GM13976 (cell line): ENCODE results near the gene MRGPRF.

Experiments used
- DNase-seq: peaks from one replicate; pipeline ENCODE4 v3.0.0; 2012; ENCODE audit warnings: low spot score
- in situ Hi-C: fragments of 300-500 bp; cut with MboI; formaldehyde crosslinking; loops from one replicate; pipeline ENCODE4 v1.12.0; 2022; ENCODE audit warnings: low sequenced_read_pairs, mixed read lengths, inconsistent platforms; ENCODE audit not compliant: unreplicated experiment
- TF ChIP-seq, protein P1 (sequence below): IDR thresholded peaks from 2 replicates; pipeline ENCODE4 v1.5.1; 2012; ENCODE audit warnings: borderline replicate concordance, mild to moderate bottlenecking; ENCODE audit not compliant: insufficient read depth; ENCODE audit errors: extremely low read depth, missing control alignments, control extremely low read depth

MRGPRF gene

GRCh38 chr11:69049490-69049867 lies 36.4 kb upstream of the MRGPRF start:
- TF ChIP-seq, protein P1, sequence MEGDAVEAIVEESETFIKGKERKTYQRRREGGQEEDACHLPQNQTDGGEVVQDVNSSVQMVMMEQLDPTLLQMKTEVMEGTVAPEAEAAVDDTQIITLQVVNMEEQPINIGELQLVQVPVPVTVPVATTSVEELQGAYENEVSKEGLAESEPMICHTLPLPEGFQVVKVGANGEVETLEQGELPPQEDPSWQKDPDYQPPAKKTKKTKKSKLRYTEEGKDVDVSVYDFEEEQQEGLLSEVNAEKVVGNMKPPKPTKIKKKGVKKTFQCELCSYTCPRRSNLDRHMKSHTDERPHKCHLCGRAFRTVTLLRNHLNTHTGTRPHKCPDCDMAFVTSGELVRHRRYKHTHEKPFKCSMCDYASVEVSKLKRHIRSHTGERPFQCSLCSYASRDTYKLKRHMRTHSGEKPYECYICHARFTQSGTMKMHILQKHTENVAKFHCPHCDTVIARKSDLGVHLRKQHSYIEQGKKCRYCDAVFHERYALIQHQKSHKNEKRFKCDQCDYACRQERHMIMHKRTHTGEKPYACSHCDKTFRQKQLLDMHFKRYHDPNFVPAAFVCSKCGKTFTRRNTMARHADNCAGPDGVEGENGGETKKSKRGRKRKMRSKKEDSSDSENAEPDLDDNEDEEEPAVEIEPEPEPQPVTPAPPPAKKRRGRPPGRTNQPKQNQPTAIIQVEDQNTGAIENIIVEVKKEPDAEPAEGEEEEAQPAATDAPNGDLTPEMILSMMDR = no peak
- in situ Hi-C loops = no loop called here
- no peak for DNase-seq

- in situ Hi-C loops = no loop called here
- TF ChIP-seq, protein P1 = no peak
- peak; percentile 99 for DNase-seq
Measured at GRCh38 chr11:69048694-69049489, 35.8 kb upstream of the MRGPRF start, which contains the start of gene TPCN2. TPCN2 (plus strand) TSS chr11:69048932; CDS start chr11:69048998, 66 bp downstream.

DNA sequence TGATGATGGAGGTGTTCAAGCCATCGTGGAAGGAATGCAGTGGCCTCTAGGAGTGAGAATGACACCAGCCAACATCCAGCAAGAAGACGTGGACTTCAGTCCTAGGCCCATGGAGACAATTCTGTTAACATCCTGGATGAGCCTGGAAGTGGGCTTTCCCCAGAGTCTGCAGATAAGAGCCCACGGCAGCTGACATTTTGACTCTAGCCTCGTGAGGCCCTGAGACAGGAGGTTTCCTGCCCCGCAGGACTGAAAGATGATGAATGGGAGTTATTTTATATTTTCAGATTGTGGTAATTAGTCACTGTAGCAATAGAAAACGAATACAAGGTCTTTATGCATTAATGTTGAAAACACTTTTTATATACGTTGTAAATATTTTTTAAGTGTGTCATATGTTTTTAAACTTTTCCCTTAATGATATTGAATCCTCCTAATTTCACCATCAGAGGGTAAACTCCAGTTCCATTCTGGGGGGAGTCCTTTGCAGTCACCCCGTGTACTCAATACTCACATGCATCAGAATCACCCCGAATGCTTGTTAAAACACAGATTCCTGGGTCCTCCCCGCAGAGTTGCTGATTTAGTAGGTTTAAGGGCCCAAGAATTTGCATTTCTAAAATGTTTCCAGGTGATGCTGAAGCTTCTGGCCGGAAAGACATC lies 35.1 kb upstream of the MRGPRF start:
- in situ Hi-C loops = no loop called here
- no peak for DNase-seq
- TF ChIP-seq, protein P1 = no peak

DNA sequence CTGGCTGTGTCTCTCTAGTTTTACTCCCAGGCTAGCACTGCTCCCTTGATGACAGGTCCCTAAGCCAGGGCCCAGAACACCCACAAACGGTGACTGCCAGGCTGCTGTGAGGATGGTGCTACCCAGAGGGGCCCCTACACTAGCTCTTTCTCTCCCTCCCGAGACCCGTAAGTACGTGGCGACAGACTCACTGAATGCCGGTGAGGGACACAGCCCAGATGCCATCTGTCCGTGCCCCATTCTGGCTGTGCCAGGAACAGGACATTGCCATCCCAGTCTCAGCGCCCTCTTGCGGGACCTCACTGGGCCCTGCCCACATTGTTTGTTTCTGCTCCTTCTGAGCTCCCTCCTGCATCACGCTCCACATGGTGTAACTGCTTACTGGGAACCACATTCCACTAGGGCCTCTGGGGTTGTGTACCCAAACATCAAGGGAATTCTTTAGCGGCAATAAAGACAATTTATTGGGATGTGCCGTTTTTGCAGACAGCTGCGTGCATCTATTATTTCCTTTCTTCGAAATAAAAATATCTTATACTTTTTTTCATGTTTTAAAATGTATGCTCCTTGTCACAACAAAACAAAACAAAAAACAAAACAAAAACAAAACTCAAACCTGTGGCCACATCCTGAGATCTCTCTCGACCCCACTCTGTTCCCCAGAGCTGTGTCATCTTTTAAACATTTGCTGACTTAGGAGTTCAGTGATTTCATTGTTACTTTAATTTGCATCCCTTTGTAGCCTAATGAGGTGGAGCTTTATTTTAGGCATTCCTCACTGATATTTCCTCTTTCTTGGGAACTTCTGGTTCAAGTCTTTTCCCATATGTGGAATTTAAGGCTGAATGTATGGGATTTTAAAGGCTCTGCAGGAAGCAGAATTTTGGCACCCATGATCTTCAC lies 31.3 kb upstream of the MRGPRF start:
- TF ChIP-seq, protein P1 = peak; percentile 34
- DNase-seq = no peak
- in situ Hi-C loops = no loop called here

GRCh38 chr11:69041516-69041915 lies 28.5 kb upstream of the MRGPRF start:
- in situ Hi-C loops = no loop called here
- DNase-seq = no peak

More at GRCh38 chr11:69041516-69041915, 28.5 kb upstream of the MRGPRF start:
- TF ChIP-seq, protein P1 = no peak
